NCI-H2029 treated with DMSO at 0.1 percent for 48 hours (cell line): ENCODE data around the gene GNPDA1.
"Not testable (repeated sequence)": the region's sequence is repeated elsewhere in the genome, so short reads cannot be mapped to it uniquely, and the experiment has no call there.

ENCODE experiments used
- DNase-seq: peaks from one replicate; lab custom pipeline; 2025; lab: John Stamatoyannopoulos, UW

The GNPDA1 gene

DNA sequence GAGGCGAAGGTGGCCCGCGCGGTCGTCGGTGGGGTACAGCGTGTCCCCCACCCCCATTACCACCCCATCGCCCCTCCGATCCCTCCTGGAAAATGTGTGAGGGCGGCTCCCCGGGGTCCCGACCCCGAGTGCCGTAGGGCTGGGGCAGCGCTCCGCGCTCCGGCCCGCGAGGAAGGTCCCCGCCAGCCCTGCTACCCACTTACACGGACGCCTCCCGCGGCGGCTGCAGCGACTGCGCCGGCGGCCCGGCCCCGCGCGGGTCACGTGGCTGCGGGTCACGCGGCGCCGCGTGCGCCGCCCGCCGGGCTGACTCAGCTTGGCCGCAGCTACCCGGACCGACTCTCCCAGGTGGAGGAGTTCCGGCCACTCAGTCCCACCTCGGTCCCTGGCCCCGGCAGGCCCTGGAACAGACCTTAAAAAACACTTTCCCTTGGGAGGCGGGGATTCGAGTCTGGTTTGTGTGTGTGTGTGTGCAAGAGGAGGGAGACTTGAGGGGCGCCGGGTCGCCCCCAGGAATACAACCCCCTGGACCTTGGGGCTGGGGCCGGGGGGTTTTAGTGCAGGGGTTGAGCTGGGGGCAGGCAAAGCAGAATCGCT, at the start of gene GNPDA1:
TSS of gene GNPDA1 (minus strand) at position 236 of the 597 bp plus-strand sequence. CDS start 992 bp downstream, outside the sequence.
- DNase-seq: no peak

DNA sequence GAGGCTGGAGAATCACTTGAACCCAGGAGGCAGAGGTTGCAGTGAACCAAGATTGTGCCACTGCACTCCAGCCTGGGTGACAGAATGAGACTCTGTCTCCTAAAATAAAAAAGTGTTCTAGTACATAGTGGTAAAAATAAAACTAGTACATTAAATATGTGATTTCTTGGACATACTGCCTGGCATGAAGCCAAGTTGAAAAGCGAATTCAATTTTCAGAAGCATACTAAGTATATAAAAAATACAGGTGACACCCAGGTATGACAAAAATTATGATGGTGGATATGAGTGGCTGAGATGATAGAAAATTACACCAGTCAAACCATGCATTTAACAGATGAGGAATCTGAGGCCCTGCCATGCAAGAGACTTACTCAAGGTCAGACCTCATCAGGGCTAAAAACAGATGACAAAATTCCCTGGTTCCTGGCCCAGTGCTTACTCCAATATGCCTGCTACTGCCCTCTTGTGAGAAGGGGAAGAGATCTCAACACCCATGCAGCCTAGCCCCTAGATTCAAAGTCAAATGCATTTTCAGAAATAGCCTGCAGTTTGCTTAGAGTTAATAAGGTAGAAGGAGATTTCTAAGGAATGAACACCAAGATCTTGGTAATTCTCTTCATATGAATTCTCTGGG, 46.6 kb upstream of the GNPDA1 start:
- no peak for DNase-seq

DNA sequence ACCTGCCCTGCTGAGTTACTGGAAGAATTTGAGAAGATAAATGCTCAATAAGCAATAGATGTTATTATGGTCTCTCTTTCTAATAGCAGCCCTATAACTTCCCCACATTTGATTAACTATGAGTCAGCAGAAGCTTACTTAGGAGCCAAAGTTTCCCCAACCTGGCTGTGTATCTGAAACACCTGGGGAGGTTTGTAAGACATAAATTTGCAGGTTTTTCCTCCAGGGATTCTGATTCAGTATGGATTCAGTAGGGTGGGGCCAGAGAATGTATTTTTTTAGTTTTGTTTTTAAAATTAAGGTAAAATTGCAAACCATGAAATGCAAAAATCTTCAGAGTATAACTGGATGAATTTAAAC, 44.9 kb upstream of the GNPDA1 start:
- no peak for DNase-seq

DNA sequence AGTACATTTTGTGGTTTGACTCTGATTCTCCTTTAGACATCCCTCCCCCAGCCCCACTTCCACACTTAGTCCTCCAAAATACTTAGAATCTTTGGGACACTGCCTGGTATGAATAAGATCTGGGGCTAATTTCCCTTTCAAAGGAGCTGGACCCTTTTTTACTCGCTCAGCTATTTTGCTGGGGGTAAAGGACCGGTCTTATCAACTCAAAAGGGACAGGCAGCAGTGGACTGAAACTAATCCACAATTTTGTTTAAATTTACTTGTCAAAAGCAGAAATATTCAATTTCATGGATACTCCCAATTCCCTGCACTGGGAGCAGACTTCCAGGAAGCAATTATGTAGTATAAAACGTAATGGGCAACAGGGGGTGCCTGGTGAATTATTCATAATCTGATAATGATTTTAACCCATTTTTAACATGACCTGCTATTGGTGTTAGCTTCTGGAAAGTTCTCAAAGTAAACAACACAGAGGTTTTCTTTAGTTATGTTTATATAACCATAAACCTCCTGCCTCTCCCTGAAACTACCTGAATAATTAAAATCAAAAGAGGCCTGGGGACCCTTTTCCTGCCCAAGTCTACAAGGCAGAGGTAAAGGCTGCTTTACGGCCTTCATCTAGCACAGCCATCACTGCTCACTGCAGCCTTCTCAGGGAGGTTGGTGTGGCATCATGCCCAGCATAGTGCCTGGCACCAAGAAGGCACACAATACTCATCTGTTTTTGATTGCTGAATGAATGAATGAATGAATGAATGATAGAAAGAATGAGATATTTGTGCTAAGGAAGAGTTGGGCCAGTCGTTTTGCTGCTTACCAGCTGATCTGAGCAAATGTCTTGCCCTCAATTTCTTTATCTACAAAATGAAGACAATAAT, 44.2 kb upstream of the GNPDA1 start:
- DNase-seq: no peak

DNA sequence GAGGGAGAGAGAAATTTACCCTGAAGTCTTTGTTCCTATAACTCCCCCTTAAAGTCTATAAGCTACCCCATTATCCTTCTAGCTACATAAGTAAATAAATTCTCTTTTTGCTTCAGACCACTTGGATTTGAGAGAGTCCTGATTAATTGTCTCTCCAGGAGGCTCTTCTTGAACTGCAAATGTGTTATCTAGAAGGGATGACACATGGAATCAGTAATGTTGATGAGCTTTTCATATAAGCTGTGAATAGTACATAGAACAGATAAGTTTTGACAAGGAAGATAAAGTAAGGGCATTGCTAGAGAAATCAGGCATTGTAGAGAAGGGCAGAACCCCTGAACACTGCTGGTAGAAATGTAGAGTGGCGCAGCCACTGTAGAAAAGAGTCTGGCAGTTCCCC, 42.5 kb upstream of the GNPDA1 start:
- DNase-seq: no peak

DNA sequence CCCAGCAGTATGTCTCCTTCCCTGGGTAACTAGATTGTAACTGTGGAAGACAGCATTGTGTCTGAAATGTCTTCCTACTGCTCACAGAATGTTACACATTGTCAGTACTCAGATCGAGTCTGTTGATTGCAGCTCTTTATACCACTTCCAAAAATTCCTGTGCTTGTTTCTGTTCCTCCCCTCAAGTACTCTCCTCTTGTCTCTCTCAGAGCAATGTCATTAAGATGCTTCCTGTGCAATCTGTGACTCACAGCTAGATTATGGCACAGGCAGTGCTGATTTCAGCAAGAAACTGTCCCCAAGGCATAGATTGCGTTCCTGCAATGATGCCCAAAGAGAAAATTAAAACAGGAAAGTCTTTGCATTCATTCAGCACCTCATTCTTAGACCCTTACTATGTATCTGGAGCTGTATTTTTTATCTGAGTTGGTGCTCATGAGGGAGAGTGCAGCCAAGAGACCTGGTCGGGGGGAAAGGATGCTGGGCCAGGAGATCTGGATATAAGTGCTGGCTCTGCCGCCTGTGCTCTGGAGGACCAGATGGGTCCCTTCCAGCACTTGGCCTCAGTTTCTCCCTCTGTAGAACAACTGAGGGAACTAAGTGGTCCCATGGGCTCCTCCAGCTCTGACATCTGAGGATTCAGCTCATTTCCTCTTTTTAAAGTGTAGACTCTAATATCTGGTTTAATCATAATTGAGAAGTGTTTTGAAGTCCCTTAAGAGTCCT, 40.8 kb upstream of the GNPDA1 start:
- no peak for DNase-seq

DNA sequence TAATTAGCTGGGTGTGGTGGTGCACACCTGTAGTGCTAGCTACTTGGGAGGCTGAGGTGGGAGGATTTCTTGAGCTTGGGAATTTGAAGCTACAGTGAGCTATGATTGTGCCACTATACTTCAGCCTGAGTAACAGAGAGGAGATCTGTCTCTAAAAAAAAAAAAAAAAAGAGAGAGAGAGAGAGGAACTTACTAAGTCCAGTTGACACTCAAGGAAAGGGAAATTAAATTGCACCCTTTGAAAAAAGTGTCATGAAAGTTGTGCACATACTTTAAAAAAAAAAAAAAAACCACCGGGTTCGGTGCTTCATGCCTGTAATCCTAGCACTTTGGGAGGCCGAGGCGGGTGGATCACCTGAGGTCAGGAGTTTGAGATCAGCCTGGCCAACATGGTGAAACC, 39.2 kb upstream of the GNPDA1 start:
- not testable (repeated sequence) for DNase-seq

DNA sequence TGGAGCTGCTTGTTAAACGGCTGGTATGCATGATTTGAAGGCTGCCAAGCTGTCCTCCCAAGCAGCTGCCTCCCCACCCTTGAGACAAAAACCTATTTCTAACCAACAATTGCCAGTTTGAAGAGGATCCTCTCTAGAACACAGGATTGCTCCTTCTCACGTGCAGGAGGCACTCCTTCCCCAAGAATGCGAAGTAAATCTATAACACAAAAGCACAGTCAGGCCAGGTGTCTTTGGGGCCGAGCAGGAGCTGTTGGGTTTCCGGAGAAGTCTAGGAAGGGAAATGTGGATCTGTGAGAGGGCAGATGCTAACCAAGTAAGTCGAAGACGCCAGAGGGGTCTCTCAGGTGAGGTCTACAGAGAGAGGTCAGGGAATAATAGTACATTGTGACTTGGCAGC, 35.4 kb upstream of the GNPDA1 start:
- DNase-seq: no peak

DNA sequence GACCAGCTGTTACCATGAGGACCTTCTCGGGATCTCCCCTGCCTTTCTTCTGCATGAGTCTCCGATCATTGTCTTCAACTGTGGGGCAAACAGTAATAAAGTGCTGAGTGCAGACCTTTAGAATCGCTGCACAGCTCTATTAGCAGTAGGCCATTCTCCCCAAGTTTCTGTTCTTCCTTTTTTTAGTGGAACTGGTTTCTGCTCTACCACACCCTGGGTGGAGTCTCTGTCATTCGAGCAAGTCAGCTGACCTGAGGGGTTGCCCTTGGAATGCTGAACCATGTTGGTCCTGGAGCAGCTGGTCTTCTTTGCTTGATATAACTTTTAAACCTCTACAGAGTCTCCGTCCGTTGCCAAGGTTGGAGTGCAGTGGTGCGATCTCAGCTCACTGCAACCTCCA, 33.4 kb upstream of the GNPDA1 start:
- no peak for DNase-seq

DNA sequence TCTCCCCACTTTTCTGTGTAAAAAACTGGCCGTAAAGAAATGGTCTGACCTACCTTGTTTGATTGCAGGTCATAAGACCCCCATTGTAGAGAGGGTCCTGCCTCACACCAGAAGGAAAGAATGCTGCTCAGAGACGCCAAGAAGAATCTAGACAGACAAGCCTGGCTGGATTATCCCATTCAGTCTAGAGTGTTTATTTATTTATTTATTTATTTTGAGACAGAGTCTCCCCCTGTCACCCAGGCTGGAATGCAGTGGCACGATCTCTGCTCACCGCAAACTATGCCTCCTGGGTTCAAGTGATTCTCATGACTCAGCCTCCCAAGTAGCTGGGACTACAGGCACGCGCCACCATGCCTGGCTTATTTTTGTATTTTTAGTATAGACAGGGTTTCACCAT, 28.1 kb upstream of the GNPDA1 start:
- DNase-seq: not testable (repeated sequence)

DNA sequence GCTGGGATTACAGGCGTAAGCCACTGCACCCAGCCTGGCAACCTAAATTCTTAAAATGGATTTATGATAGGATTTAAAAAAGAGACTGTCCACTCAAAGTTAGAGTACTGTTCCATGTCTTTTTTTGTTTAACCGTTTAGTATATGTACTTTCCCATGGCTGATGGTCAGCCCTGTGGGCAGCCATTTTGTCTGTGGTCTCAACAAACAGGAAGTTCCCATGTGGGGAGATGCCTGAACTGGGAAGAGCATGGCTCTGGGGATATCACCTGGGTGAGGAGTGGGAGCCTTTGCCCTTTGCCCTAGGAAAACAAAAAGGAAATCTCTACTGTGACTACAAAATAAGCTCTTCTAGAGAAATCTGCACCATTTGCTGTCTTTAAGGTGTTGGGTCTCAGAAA, 27.5 kb upstream of the GNPDA1 start:
- DNase-seq: no peak

DNA sequence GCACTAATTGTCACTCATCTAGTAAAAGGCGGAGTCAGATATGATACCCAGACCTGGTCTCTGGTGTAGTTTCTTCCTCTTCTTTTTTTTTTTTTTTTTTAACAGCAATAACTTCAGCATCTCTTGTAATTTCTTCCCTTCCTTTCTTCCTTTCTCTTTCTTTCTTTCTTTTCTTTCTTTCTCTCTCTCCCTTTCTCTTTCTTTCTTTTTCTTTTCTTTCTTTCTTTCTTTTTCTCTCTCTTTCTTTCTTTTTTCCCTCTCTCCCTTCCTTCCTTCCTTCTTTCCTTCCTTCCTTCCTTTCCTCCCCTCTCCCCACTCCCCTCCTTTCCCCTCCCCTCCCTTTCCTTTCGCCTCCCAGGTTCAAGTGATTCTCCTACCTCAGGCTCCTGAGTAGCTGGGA, 25.9 kb upstream of the GNPDA1 start:
- no peak for DNase-seq

DNA sequence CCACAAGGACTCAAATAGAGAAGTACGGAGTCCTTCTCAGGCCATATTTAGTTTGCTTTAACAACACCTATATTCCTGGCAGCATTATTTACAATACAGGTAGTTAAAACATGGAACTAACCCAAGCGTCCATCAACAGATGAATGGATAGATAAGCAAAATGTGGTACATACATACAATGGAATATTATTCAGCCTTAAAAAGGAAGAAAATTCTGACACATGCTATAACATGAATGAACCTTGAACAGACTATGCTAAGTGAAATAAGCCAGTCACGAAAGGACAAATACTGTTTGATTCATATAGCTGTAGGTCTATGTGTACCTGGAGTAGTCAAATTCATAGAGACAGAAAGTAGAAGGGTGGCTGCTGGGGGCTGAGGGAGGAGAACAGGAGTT, 24.8 kb upstream of the GNPDA1 start:
- not testable (repeated sequence) for DNase-seq

DNA sequence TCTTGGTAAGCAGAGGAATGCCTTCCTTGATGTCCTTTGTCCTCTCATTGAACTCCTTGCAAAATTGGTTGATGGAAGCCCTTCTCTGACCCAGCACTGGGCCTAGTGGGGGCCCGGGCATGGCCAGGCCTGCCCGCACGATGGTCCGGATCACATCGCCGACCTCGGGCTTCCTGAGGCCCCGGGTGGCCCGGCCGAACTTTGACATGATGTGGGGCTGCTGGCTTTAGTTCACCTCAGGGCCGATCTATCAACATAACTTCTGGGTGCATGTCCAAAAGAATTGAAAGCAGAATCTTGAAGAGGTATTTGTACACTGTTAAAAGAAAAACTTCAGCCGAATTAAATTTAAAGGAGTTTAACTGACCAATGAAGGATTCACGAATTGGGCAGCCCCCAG, 24.1 kb upstream of the GNPDA1 start:
- no peak for DNase-seq

DNA sequence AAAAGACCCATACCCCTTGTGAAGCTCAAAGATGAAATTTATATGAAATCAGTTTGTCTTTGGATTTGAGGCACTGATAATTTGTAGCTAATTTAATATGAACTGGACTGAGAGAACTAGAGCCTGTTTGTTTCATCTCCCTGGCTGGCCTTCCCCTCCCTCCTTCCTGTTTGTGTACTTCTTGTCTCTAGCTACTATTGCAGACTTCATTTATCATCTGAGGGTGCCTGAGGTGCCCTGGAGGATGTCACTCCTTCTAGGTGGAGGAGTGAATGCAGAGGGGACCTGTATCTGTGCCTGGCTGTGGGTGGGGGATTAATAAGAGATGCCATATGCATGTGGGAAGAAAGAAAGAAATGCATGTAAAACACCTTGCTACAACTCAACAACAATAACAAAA, 22.2 kb upstream of the GNPDA1 start:
- DNase-seq: no peak

DNA sequence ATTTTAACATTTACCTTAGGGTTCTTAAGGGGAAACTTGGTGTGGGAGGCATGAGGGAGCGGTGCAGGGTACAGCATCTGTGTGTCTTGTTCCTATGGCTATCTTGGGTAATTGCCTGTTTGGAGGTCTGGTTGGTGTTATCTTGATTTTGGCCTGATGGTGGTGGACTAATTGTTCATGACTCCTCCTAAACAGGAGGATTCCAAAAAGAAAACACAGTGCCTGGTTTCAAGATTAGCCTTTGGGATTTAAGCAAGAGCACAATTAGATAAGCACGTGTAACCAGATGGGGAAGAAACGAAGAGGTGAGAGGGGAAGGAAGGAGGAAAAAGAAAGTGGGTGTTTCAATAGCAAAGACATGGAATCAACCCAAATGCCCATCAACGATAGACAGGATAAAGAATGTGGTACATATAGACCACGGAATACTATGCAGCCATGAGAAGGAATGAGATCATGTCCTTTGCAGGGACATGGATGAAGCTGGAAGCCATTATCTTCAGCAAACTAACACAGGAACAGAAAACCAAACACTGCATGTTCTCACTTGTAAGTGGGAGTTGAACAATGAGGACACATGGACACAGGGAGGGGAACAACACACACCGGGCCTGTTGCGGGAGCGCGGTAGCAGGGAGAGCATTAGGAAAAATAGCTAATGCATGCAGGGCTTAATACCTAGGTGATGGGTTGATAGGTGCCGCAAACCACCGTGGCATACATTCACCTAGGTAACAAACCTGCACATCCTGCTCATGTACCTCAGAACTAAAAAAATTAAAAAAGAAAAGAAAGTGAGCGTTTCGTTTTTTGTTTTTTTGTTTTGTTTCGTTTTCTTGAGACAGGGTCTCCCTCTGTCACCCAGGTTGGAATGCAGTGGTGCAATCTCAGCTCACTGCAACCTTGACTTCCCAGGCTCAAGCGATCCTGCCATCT, 21.1 kb upstream of the GNPDA1 start:
- DNase-seq: not testable (repeated sequence)

DNA sequence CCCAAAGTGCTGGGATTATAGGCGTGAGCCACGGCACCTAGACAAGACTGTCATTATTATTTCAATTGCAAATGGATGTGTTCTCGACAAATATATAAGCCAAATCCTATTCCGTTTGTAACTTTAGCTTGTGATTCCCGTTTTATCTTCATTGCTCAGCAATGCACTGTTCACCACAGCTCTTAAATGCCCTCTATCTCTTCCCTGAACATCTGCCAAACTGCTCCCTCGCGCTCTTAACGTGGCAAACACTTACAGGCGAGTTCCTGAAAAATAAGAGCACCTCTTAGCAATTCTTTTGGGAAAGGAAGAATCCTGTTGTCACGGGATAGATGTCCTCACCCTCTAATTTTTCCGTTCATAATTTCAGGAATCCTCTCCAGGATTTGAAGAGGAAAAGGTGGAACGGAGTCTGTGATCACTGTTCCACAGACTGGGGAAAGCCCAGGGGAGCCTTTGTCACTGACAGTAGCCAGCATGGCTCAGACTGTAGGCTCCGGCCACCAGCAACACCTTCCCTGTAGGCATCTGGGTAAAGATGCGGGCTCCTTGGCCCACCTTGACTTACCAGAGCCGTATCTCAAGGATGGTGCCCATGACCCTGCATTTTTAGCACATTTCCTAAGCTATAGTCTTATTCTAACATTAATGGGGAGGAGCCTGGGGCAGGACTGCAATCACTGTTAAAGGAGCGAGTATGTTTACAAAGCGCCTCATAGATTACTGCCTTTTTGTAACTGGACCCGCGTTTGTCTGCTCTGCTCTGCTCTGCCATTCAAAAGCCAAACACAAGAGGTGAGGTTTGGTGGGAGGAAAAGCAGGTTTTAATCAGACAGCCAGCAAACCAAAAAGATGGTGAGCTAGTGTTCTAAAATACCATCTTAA, 20.2 kb upstream of the GNPDA1 start:
- DNase-seq: peak; percentile 73

DNA sequence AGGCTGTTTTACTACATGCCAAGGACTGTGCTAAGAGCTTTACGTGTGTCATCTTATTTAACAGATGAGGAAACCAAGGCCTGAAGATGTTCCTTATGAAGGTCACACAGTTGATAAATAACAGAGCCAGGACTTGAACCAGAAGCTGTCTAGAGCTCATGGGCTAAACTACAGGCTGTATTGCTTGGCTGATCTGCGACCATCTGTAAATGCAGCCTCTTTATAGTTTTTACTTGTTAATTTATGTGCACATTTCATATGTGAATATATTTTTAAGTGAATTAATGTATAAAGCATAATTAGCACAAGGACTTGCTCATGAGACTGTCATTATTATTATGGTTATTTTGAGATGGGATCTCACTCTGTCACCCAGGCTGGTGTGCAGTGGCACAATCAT, 19.3 kb upstream of the GNPDA1 start:
- no peak for DNase-seq

DNA sequence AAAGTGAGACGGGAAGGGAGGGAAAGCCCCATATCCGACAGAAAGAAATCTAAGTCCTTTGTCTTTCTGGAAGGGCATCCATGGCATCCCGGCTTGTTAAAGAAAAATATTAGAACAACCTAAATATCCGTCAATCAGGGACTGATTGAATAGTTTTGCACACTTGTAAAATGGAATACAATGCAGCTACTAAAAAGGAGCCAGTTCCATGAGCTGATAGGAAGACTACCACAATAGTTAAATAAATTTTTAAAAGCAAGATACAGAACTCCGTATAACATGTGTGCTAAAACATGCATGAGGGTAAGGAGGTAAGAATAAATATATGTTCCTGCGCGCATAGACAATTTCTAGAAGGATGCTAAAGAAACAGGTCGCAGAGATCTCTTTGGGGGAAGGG, 12.8 kb upstream of the GNPDA1 start:
- DNase-seq: no peak

DNA sequence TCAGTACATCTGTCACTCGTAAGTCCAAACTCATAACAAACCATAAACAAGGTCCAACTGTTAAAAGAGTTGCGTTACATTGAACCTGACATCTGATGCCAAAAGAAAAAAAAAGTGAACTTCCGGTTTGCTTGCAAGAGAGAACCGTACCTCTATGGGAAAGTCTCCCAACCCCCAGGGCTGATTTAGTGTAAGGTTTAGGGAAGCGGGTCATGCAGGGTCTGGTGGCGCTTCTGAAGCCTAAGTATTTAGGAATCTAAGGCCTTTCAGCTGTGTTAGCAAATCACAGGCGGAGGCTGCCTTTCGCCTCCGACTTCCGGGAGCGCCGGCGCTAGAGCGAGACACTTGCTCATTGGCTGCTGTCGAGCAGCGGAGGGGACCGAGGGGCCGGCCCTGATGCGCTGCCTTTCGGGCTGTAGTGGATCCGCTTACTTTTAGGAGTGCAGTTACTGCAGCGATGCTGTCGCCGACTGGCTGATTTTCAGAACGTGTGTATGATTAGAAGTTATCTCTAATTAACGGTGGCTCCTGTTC, 12.0 kb upstream of the GNPDA1 start:
- DNase-seq: peak; percentile 85
